Stimulated activated CD4-positive, alpha-beta T cell treated with anti-CD3 and anti-CD28 coated beads, Interleukin-15, amount 100 ng/mL, for 48 hours (primary cell): Measurements from ENCODE around the gene ADGRD1.
"Not testable (repeated sequence)": the region's sequence is repeated elsewhere in the genome, so short reads cannot be mapped to it uniquely, and the experiment has no call there.

ENCODE experiments used
- DNase-seq, 2 donors: peaks; one replicate each; pipeline ENCODE4 v3.0.0-alpha.2; 2020; ENCODE audit warnings: low read depth in 2 of 2

The ADGRD1 gene

DNA sequence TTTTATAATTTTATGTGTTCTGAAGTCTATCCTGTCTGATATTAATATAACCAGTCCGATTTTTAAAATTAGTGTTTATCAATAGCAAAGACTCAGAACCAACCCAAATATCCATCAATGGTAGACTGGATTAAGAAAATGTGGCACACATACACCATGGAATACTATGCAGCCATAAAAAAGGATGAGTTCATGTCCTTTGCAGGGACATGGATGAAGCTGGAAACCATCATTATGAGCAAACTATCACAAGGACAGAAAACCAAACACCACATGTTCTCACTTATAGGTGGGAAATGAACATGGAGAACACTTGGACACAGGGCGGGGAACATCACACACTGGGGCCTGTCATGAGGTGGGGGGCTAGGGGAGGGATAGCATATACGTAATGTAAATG is 16.2 kb upstream of the ADGRD1 start:
- not testable (repeated sequence) for DNase-seq

DNA sequence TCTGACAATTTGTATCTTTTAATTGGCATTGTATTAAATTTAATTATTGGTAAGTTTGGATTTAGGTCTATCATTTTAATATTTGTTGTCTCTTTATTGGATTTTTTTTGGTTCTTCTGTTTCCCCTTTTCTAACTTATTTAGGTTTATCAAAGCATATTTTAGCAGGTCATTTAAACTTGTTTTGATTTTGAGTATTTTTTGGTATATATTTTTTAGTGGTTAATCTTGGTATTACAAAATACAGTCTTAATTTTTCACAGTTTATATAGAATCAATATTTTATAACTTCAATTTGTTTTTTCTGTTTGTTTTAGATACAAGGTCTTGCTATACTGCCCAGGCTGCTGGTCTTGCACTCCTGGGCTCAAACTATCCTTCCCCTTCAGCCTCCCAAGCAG is 15.5 kb upstream of the ADGRD1 start:
- no peak for DNase-seq

DNA sequence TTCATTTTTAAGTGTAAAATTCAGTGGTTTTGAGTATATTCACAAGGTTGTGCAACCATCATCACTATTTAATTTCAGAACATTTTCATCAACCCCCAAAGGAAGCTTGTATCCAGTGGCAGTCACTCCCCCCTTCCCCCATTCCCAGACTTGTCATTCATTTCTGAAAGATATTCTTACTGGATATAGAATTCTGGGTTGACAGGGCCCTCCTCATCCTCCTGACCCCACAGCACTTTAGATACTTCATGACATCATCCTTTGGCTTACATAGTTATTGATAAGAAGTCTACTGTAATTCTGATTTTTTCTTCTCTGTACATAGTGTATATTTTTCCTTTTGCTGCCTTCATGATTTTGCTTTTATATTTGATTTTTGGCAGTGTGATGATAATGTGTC is 8.8 kb upstream of the ADGRD1 start:
- no peak for DNase-seq

DNA sequence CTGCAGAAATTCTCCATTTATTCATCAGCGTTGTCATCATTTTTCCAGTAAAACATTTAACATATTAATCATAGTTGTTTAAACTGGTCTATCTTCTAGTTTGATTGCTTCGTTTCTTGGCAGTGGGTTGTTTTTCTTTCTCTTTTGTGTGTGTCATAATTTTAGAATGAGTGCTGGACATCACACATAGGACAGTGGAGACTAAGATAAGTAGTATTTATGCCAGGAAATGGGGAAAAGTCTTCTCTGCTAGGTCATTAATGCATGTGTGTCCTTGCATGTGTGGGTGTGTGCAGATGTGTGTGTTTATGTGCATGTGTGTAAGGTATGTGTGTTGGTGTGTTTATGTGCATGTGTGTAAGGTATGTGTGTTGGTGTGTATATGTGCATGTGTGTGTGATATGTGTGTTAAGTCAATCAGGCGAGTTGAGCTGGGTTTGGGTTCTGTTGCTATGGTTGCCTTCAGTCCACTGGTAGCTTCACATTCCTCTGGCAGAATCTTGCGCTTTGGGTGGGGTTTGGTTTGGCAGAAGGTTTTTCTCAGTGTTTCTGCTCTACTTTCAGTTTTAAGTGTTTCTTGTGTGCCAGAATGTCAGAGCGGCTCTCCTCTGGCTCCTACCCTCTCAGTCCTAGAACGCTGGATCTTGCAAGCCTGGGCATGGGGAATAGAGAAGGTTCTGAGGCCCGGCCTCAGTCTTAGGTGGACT is 7.8 kb upstream of the ADGRD1 start:
- DNase-seq: no peak

DNA sequence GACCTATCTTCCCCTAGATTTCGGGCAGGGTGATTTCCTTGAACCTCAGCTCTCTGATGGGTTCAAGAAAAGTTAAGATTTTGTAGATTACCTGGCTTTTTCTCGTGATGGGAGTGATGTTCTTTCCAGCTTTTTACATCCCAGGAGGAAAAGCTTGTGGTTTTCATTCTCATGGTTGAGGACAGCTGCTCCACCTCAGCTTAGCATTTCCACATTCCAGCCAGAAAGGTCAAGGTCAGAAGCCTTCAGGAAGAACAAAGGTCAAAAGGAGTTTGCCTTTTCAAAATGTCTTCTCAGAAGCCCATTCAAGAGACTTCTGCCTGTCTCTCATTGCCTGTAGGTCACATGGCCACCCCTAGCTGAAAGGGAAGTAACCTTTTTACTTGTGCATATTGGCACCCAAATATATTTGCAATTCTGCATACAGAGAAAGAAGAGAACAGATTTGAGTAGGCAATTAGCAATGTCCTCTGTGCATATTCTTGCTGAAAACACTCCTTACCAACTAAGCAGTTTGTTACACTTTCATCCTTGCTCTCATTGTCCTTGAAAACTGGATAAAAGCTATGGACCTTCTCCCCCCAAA is 6.6 kb upstream of the ADGRD1 start:
- DNase-seq: no peak

DNA sequence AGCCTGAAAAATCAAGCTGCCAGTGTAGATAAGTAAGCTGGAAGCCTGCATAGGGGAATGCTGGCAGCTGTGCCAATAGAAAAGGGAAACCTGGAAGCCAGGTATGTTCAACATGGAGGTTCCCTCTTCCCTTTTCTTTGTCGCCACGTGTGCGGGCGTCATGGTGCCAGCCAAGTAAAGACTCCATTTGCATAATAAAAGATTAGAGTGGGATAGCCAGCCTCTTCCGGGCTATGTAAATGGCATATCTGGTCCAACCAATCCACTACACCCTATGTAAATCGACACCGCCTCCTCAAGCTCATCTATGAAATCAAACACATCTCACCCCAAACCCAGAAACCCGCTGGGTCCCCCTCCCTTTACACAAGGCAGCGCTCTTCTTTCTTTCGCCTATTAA is 5.6 kb upstream of the ADGRD1 start:
- no peak for DNase-seq

DNA sequence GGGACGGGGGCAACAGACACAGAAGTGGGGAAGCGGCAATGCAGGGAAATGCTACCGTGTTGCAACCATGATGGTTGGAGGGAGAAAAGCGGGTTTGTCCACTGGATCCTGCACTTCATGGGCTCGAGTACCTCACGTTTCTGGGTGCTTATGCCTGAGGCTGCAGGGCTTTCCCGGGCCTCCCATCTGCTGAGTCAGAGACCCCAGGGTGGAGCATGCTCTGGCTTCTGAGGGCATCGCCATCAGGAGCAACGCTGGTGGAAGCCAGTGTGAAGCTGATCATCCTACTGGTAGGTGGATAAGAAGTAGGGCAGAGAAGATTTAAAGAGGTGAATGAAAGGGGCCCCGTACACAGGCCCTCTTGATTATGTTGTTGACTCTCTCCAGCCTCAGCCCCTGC is 5.0 kb upstream of the ADGRD1 start:
- no peak for DNase-seq

DNA sequence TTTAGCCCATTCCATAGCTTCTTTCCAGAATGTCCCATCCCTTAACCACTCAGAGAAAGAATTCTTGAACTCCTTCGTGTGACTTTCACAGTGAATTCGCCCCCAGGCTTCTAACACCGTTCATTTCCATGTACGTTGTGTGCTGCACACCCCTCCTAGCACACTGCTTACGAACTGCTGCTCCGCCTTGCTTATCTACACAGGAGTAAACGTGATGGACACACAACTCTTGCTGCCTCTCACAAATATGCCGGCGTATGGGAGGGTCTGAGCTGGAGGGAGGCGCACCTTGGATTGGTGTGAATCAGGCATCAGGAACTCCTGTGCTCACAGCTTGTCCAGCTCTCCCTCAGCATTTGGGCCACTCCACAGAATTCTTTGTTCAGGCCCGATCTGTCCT is 3.9 kb upstream of the ADGRD1 start:
- DNase-seq: no peak

DNA sequence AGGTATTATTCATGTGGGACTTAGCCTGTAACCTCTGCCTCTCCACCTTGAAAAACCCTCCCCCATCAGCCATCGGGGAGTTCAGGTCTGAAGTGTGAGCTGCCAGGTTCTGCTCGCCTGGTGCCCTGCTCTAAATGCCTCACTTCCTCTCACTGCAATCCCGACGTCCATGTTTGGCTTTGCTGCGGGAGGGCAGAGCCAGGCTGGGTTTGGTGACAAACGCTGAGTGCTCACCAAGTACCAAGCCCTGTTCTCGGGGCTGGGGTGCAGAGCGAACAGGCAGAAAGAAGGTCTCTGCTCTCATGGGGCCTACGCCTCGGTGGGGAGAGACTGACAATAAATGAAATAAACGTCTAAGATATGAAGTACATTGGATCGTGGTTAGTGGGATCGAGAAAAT is 2.1 kb upstream of the ADGRD1 start:
- DNase-seq: no peak

DNA sequence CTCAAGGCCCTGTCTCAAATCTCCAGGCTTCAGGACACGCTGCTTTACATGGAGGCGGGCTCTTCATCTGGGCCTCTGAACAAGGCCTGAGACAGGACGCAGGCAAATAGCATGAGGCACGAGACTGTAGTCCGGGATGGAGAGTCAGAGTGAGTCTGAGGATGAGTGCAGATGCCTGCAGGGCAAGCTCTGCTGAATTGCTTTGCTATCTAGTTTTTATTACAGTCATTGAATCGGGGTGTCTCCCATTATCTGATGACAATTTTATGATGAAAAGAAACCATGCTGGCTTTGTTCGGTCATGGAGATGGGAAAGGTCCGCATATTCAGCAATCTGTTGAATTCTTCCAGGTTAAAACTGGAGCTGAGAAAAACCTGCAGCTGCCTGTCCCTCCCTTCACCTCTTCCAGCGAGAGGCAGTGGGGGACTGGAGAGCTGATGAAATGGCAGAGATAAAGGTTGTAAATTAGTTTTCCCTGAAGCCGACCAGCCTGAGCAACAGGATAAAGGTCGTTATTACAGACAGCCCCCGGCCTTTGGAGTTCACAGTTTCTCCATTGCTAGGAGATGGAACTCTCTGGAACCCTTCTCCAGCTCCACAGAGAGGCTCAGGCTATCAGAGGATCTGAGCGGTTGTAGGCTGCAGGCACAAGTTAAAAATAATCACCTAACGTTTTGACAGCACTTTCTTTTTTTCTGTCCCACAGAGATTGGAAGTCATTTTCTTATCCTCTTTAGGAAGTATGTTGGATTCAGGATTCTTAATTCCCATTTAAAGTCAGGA is 1.3 kb upstream of the ADGRD1 start:
- DNase-seq: no peak

DNA sequence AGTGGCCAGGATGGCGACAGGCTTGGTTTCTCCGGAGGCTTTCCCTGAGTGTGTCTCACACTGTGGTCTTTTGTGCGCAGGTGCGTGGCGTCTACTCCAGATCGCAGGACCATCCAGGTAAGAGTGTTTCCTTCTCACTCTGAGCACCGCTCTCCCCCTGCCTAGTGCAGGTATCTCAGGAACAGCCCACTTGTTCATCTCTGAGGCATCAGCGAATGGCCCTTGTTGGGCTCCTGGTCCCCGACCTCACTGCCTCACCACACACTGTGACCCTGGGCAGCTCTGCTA is 781 bp downstream of the ADGRD1 start:
- no peak for DNase-seq

DNA sequence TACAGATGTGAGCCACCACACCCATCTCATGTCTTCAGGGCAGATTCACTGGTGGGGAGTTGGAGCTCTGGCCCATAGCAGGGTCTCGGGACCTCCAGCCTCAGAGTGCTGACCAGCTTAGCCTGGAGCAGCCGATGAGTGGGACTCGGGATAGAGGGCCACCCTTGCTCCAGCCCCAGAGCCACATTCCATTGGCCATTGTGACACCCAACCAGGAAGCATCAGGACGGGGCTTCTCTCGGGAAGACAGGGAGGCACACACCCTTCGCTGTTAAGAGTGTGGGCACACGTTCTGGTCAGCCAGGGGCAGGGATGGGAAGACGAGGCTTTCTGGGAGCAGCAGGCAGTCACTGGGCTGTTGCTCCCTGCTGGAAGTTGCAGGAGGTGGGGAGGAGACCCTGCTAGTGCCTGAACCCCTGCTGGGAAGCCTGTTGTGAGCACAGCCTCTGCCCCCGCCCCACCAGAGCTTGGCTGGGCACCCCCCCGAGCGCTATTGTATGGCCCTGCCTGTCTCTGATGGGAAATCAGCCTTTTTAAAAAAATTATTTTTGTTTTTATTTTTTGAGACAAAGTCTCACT is 1.6 kb downstream of the ADGRD1 start:
- DNase-seq: no peak

DNA sequence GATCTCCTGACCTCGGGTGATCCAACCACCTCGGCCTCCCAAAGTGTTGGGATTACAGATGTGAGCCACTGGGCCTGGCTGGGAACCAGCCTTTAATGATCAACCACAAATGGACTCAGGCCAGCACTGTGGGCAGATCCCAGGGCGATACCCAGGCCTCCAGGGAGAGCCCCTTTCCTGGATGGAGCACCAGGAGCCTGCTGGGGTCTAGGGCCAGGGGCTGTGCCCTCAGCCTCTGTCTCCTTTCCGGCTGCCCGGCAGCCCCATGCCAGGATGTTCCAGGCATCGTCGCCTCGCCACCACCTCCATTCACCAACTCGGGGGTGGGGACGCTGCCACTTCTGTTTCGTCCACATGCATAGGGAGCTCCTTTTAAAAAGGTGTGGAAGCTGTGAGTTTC is 2.3 kb downstream of the ADGRD1 start:
- DNase-seq: no peak

DNA sequence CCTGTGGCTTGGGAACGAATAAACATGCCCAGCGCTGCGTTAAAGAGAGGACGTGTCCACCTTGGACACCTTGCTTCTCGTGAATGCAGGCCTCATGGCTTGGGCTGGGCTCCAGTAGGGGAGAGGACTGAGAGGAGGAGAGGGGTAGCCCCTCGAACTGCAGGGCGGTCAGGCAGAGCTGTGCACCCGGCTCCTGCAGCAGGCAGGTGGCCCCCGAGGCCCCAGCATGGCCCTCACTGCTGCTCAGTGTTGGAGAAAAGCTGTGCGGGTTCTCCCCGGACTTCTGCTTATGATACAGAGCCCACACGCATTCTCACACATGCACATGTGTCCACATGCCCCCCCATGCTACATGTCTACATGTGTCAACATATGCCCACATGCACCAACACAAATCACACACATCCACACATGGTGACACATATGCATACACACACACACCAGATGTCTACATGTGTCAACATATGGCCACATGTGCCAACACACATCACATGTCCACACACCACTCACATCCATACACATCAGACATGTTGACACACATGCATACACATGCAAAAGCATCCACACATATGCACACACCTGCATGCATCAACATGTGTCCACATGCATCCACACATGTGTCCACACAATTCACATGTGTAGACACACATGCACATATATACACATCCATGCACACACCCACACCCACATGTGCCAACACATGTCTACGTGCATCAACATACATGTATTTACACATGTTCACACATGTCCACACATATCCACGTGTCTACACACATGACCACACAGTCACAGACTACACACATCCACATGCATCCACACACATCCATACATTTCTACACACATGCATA is 3.0 kb downstream of the ADGRD1 start:
- no peak for DNase-seq

DNA sequence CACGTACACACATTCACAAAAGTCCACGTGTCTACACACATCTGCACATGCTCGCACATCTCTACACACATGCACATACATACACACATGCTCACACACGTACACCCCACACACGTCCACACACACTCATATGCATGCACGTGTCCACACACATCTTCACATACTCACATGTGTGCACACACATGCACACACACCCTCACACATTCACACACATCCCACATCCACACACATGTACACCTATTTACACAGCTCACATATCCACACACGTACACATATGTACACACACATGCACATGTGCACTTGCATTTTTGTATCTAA is 3.6 kb downstream of the ADGRD1 start:
- no peak for DNase-seq

DNA sequence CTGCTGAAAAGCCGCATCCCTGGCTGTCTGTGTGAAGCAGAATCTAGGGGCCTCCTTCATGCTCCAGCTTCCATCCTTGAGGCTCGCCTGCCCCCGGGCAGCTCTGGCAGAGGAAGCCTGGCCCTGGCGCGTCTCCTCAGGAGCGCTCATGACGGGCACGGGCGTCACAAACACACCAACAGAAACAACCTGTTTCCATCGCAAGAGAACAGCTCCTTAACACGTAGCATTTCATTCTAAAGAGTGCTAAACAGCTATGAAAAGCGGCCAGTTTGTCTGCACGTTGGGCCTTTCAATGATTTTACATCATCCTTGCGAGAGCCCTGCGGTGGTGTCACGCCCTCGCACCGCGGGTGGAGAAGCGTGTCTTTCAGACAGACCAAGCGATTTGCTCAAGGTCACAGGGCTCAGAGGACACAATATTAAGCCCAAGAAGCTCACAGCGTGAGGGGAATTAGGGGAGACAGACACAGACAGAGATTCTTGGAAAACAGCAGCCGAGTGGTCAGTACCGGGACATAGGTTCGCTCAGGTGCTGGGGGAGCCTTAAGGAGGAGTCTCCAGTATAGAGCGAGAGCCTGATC is 4.9 kb downstream of the ADGRD1 start:
- DNase-seq: no peak

DNA sequence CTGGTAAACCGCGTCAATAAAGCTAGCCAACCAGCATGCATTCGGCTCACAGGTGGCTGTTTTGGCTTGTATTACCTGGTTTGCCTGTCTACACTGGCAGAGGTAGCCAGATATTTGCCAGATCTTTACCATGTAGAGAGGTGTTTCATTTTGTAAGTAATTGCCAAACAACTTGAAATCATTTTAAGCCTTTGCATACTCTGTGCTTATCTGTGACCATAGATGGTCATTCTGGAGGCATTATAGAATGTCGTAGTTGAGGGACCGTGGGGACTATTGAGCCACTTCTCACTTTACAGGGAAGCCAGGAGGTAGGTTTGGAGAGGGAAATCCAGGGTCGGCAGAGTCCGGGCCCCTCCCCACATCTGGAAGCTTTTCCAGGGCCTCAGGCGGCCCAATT is 5.9 kb downstream of the ADGRD1 start:
- DNase-seq: no peak

DNA sequence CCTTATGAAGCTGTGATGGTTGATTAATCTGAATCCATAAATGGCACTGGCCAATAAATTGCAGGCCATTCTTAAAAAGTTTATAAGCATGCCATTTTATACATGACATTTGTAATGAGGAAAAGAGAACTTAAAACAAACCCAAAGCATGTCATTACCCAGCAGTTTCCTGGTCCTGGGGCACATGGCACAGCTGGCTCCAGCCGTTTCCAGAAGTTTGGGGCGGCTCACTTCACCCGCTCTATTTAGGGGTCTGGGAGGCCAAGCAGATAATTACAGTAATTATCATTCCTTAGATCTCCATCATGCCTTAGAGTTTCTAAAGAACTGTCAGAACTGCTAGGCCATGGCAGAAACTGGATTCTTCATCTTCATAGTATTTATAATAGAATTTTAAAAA is 6.4 kb downstream of the ADGRD1 start:
- no peak for DNase-seq

DNA sequence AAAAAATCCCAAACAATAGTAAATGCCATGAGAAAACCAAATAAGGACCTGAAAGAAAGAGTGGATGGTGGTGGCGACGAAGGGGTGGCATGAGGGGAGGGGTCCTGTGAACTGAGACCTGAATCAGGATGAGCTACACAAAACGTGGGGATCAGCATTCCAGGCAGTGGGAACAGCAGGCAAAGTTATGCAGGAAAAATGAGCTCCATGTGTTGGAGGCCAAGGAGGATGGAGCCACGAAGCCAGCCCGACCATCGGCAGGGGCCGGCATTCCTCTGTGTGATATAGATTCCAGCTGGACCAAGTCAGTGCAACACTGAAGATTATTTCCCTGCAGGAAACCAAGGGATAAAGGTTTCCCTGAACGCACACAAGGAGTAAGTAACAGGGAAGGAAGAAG is 7.1 kb downstream of the ADGRD1 start:
- no peak for DNase-seq

DNA sequence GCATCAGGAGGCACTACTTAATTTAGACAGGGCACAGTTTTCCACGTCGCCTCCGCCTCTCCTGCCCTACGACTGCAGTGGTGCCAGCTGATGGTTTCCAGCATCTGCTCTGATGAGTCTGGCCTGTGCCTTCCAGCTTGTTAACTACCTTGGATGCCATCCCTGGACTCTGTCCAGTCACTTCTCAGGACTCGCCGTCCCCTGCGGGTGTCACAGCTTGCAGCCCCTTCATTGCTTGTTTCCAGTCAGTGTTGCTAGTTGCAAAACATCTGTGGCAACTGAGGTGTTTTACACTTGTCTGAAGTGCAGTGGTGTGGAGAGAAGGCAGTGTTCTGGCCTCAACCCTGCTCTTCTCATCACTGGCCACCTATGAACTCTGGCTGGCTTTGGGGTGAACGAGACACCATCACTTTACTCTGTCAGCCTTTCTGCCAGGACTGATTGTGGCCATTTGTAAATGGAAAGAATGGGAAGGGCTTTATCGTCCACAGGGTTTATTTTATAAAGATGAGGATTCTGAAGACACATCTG is 8.3 kb downstream of the ADGRD1 start:
- no peak for DNase-seq

DNA sequence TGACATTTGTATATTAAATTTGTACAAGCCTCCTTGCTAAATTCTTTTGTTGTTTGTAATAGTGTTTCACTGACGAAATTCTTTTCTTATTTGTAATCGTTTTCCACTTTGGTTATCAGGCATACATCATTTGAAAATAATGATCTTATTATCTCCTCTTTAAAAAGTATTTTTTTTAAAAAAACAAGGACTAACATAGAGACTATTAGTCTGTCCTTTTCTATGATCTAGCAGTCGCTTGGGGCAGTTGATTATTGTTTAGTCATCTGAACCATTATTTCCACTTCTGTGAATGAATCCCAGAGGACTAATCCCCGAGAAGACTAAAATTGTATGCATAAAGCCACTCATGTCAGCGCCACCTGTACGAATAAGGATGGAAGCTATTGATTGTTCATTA is 11.5 kb downstream of the ADGRD1 start:
- DNase-seq: no peak

DNA sequence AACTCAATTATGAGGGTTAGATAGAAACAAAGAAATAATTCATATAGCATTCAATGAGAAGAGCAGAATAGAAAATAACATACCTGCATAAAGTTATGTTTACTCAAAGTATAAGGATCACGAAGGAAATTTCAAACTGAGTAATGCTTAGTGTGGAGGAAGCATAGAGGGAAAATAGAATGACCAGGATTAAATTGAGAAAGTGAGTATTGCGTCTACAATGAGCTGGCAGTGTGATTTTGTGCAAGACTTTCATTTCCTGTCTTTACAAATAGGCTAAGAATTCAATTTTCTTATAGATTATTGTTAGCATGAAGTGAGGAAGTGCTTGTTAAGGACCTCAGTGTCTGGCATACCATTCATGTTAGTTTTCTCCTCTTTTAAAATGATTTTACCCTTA is 12.0 kb downstream of the ADGRD1 start:
- DNase-seq: no peak
